ENCODE measurements around the gene RBBP5.

The RBBP5 gene

GRCh38 chr1:205072881-205073280 lies 48.9 kb downstream of the RBBP5 start:
- no peak for DNase-seq

GRCh38 chr1:205072286-205072685 lies 49.5 kb downstream of the RBBP5 start:
- DNase-seq: no peak

GRCh38 chr1:205071801-205072200 lies 50.0 kb downstream of the RBBP5 start:
- DNase-seq: no peak

GRCh38 chr1:205071028-205071409 lies 50.8 kb downstream of the RBBP5 start:
- no peak for DNase-seq

GRCh38 chr1:205069371-205070125 lies 52.2 kb downstream of the RBBP5 start:
- no peak for DNase-seq

- no peak for DNase-seq
These were observed 53.2 kb downstream of the RBBP5 start for GRCh38 chr1:205068457-205069040.

- no peak for DNase-seq
These were observed 53.8 kb downstream of the RBBP5 start for GRCh38 chr1:205068001-205068400.

- no peak for DNase-seq
These were observed 54.7 kb downstream of the RBBP5 start for GRCh38 chr1:205067031-205067430.

GRCh38 chr1:205066141-205066818 lies 55.5 kb downstream of the RBBP5 start:
- no peak for DNase-seq

- no peak for DNase-seq
These were observed 56.1 kb downstream of the RBBP5 start for GRCh38 chr1:205065666-205066065.

- DNase-seq: no peak
These were observed 56.9 kb downstream of the RBBP5 start for GRCh38 chr1:205064741-205065316.

- DNase-seq: no peak
These were observed 57.5 kb downstream of the RBBP5 start for GRCh38 chr1:205064301-205064700.

- DNase-seq: no peak
These were observed 58.9 kb downstream of the RBBP5 start for GRCh38 chr1:205062895-205063294.

- DNase-seq: no peak
These were observed 59.5 kb downstream of the RBBP5 start for GRCh38 chr1:205062319-205062718.

- peak; percentile 62 for DNase-seq
These were observed 60.1 kb downstream of the RBBP5 start for GRCh38 chr1:205061665-205062069.

- DNase-seq: no peak
These were observed 60.6 kb downstream of the RBBP5 start for GRCh38 chr1:205061227-205061626.

- DNase-seq: no peak
These were observed 61.0 kb downstream of the RBBP5 start for GRCh38 chr1:205060746-205061145.

- no peak for DNase-seq
These were observed 62.1 kb downstream of the RBBP5 start for GRCh38 chr1:205059660-205060059.

GRCh38 chr1:205058853-205059252 lies 62.9 kb downstream of the RBBP5 start:
- no peak for DNase-seq

- no peak for DNase-seq
These were observed 63.8 kb downstream of the RBBP5 start for GRCh38 chr1:205057808-205058575.

- no peak for DNase-seq
These were observed 64.7 kb downstream of the RBBP5 start for GRCh38 chr1:205056956-205057568.

- no peak for DNase-seq
These were observed 65.6 kb downstream of the RBBP5 start for GRCh38 chr1:205056188-205056611.

GRCh38 chr1:205054013-205054412 lies 67.8 kb downstream of the RBBP5 start:
- no peak for DNase-seq

Measured in CD4-positive, alpha-beta T cell treated with Interleukin-21 for 1 hour (primary cell).